PC-3 (cell line): ENCODE measurements around the gene STEAP1B.

Source experiments
- EZH2 ChIP-seq: fragments of 300-600 bp; sonication (generic); IDR thresholded peaks from one replicate; pipeline ENCODE4 v1.6.1; 2017; ENCODE audit warnings: antibody characterized with exemption, mild to moderate bottlenecking, low read length; ENCODE audit not compliant: unreplicated experiment
- TF ChIP-seq, protein P1 (sequence below): fragments of 300-600 bp; sonication (generic); conservative IDR thresholded peaks from 2 replicates; pipeline ENCODE4 v1.5.1; 2017; ENCODE audit warnings: antibody characterized with exemption, low read depth, mild to moderate bottlenecking, low read length

DNA sequence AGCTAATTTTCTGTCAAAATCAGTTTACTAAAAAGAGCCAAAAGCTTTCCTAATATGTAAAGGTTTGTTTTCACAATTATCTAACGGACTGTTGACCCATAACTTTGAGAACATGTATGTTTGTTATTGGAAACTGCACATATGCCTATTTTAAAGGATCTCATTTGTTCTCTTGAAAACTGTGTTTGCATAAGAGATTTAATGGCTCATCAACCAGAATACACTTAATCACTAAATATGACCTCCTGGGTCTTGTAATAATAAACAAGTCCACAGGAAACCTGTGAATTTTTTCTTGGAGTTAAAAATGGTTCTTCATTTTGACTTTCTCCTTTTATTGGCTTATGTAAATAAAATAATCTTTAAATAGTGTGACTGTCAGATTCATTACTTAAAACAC is 48.3 kb upstream of the STEAP1B start:
- TF ChIP-seq, protein P1, sequence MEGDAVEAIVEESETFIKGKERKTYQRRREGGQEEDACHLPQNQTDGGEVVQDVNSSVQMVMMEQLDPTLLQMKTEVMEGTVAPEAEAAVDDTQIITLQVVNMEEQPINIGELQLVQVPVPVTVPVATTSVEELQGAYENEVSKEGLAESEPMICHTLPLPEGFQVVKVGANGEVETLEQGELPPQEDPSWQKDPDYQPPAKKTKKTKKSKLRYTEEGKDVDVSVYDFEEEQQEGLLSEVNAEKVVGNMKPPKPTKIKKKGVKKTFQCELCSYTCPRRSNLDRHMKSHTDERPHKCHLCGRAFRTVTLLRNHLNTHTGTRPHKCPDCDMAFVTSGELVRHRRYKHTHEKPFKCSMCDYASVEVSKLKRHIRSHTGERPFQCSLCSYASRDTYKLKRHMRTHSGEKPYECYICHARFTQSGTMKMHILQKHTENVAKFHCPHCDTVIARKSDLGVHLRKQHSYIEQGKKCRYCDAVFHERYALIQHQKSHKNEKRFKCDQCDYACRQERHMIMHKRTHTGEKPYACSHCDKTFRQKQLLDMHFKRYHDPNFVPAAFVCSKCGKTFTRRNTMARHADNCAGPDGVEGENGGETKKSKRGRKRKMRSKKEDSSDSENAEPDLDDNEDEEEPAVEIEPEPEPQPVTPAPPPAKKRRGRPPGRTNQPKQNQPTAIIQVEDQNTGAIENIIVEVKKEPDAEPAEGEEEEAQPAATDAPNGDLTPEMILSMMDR, result no peak
- no peak for TF ChIP-seq EZH2
